ENCODE results near the gene MIPEP.

MIPEP gene

GRCh38 chr13:23855360-23855759, 33.8 kb downstream of the MIPEP start:
- DNase-seq (ENCODE audit: extremely low read depth in 1 of 2, low read depth in 1 of 2): no peak

GRCh38 chr13:23852351-23852750, 36.8 kb downstream of the MIPEP start:
- DNase-seq (ENCODE audit: extremely low read depth in 1 of 2, low read depth in 1 of 2): no peak

- DNase-seq (ENCODE audit: extremely low read depth in 1 of 2, low read depth in 1 of 2): no peak
Observed at GRCh38 chr13:23851106-23851505, 38.1 kb downstream of the MIPEP start.

GRCh38 chr13:23850134-23850533, 39.1 kb downstream of the MIPEP start:
- DNase-seq (ENCODE audit: extremely low read depth in 1 of 2, low read depth in 1 of 2): no peak

DNA sequence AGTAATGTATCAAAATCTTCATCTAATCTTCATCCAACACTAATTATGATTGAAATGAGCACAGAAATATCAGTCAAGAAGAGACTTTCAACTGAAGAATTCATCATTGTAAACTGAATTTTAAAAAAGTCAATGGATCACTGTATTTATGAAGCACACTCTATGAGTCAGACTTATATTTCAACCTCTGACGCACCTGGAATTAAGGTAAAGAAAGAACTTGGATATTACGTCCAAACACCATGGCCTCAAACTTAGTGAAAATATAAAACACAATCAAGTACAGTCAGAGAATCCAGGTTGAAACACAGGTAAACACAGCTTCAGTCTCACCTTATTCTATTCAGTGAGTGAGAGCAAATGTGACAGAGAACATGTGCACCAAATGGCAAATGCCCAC, 39.5 kb downstream of the MIPEP start:
- no peak for DNase-seq (ENCODE audit: extremely low read depth in 1 of 2, low read depth in 1 of 2)

DNA sequence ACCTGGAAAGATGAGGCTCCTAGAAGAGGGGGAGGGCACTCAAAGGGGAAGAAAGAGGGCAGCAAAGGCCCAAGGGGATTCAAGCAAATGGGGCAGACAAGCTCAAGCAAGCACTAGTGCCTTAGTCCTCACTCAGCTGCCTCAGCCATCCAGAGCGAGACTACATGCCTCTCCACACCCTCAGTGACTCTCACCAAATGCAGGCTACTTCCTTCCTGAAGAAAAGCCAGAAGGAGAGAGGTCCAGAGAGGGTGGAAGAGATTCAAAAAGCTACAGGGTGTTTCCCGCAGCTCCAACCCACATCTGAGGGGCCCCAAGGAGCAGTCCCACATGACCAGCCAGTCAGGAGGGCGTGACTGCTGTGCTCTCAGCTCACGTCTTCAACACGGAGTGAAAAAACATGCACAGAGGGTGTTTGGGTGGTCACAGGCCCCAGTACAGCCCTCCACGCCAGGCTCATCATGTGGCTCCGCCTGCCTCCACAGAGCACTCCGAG, 40.5 kb downstream of the MIPEP start:
- no peak for DNase-seq (ENCODE audit: extremely low read depth in 1 of 2, low read depth in 1 of 2)

DNA sequence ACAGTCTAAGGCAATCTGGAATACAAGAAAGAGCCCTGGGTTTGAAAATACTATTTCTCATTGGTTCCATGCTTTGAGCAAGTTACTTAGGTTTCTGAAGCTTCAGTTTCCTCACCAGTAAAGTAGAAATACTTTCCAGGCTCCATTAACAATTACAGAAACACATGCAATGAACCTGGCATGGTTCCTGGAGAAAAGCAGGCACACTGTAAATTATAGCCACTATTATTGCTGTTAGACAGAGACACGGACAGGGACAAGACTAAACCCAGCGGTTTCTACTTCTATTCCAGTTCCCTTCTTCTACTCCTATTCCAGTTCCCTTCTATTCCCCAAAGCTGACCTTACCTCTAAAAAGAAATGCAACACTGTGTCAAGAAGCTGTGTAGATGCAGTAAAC, 41.2 kb downstream of the MIPEP start:
- DNase-seq (ENCODE audit: extremely low read depth in 1 of 2, low read depth in 1 of 2): no peak

GRCh38 chr13:23847497-23847896, 41.7 kb downstream of the MIPEP start:
- no peak for DNase-seq (ENCODE audit: extremely low read depth in 1 of 2, low read depth in 1 of 2)

GRCh38 chr13:23845105-23845725, 44.0 kb downstream of the MIPEP start:
- no peak for DNase-seq (ENCODE audit: extremely low read depth in 1 of 2, low read depth in 1 of 2)

DNA sequence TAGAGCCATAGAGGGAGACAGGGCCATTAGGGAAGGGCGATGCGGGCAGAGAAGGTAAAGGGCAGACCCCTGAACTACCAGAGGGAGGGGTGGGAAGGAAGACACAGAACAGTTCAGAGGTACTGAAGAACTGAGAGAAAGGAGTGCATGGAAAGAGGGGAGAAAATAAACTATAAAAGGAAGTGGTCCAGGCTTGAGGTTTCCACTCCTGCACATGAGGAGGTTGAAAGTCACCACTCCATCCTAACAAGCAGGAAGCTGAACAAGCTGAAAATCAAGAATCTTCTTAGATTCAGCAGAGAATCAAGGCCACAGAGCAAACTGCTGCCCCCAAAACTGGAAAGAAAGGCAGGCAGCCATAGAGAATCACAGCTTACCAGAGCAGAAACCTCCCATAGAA, 45.1 kb downstream of the MIPEP start:
- no peak for DNase-seq (ENCODE audit: extremely low read depth in 1 of 2, low read depth in 1 of 2)

GRCh38 chr13:23843436-23843835, 45.8 kb downstream of the MIPEP start:
- no peak for DNase-seq (ENCODE audit: extremely low read depth in 1 of 2, low read depth in 1 of 2)

- DNase-seq (ENCODE audit: extremely low read depth in 1 of 2, low read depth in 1 of 2): no peak
Observed at GRCh38 chr13:23842406-23842805, 46.8 kb downstream of the MIPEP start.

DNA sequence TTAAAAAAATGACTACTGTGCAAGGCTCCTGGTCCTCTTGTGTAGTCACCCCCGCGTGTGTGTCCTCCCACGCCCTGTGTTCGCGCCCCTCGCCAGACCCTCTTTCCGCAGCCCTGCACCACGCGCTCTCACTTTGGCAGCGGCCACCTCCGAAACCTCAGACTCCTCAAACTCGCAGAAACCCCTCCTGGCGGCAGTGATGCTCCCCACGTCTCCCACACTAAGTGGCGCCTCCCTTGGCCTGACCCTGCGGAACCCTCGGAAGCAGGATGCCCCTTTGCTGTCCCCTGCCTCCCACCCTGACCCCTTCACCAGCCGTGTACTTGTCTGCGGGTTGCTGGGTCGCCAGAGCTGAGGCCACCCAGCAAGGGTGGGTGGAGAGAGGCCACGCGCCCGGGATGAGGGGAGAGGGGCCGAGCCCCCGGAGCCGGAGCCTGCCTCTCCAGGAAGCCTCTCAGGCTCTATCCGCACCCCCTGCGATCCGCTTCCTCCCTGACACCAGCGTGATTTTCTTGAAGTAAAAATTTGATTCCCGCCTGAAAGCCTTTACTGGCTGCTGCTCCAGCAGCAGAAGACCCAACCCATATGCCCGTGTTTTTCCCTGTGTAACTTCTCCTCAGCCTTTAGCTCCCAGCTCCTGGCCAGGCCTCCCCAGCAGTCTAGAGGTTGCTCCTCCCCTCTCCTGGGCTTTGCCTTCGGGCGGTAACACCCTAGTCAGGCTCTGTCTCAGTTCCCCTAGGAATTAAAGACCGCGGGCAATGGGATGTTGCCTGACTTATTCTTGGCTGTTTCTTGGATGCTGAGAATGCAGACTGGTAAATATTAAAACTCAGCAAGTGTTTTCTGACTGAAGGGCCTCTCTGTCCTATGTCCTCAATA, 55.2 kb downstream of the MIPEP start:
- no peak for DNase-seq (ENCODE audit: extremely low read depth in 1 of 2, low read depth in 1 of 2)

- no peak for DNase-seq (ENCODE audit: extremely low read depth in 1 of 2, low read depth in 1 of 2)
Observed at GRCh38 chr13:23828866-23829265, 60.3 kb downstream of the MIPEP start.

DNA sequence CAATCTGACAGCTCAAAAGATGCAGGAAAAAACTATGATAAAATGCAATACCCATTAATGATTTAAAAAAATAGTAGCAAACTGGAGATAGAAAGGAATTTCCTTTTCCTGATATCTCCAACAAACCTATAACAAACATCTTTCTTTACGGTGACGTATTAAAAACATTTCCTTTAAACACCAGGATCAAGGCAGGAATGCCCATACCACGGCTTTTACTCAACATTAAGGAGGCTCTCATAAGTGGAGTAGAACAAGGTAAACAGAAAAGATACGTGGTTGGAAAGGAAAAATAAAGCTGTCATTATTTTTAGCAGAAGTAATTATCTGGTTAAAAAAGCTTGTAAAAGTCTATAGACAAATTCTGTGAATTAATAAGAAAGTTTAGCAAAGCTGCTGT, 61.1 kb downstream of the MIPEP start:
- no peak for DNase-seq (ENCODE audit: extremely low read depth in 1 of 2, low read depth in 1 of 2)

- no peak for DNase-seq (ENCODE audit: extremely low read depth in 1 of 2, low read depth in 1 of 2)
Observed at GRCh38 chr13:23825179-23825578, 64.0 kb downstream of the MIPEP start.

DNA sequence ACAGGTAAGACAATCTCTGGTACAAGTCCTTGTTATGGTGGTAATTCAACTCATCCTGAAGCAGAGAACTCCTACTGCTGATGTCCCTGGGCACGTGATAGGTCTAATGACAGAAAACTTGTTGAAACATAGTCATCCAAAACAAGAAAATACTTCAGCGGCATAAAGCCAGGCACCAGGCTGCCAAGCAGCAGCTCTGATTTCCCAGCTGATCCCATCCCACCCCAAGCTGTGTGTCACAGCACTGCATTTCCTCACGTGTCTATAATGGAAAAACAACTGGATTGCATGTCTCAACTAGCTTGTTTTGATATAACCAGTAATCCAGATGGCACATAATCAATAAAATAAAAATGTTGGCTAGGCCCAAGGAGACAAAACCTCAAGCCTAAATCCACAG, 64.8 kb downstream of the MIPEP start:
- no peak for DNase-seq (ENCODE audit: extremely low read depth in 1 of 2, low read depth in 1 of 2)

GRCh38 chr13:23822252-23822824, 66.9 kb downstream of the MIPEP start:
- no peak for DNase-seq (ENCODE audit: extremely low read depth in 1 of 2, low read depth in 1 of 2)

- no peak for DNase-seq (ENCODE audit: extremely low read depth in 1 of 2, low read depth in 1 of 2)
Observed at GRCh38 chr13:23820530-23820929, 68.7 kb downstream of the MIPEP start.

DNA sequence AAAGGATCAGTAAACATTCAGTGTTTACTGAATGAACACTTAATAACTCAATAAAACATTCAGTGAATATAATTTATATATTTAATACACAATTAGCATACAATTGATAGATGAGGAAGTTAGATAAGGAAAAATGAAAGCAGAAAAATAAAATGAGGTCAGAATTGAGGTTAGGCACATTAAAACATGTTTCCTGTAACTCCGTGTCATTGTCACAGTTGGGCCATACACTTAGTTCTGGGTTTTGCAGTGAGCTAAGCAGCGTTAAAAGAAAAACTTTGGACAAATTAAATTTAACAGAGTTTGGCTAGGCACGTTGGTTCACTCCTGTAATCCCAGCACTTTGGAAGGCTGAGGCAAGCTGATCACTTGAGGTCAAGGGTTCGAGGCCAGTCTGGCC, 71.4 kb downstream of the MIPEP start:
- no peak for DNase-seq (ENCODE audit: extremely low read depth in 1 of 2, low read depth in 1 of 2)

DNA sequence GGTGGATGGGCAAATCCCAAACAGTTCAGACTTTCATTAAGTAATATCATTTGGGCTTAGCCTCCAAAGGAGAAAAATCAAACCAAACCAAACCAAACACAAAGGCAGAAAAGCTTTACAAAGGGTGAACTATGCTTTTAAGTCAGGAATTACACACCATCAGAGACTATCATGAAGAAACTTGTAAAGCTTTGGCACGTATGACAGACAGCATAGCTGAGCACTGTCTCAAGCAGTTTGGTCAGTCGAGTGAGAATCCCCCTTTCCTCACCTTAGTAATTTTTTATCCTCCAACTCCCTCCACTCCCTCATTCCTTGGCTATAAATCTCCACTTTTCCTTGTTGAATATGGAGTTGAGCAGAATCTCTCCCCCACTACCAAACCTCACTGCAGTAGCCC, 72.1 kb downstream of the MIPEP start:
- DNase-seq (ENCODE audit: extremely low read depth in 1 of 2, low read depth in 1 of 2): no peak

DNA sequence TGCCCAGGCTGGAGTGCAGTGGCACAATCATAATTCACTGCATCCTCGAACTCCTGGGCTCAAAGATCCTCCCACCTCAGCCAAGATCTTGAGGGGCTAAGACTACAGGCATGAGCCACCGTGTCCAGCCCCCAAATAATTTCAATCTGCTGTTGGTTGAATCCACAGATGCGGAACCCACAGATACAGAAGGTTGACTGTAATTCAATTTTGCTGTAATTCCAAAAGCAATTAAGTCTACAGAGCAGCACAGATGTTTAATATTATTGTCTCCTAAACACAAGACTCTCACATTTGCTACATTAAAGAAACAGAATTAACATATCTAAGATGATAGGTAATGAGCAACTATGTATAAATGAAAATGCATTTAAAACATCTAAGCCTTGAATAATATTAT, 75.6 kb downstream of the MIPEP start:
- no peak for DNase-seq (ENCODE audit: extremely low read depth in 1 of 2, low read depth in 1 of 2)
